ENCODE measurements around the gene LAMC2.

- no peak for TF ChIP-seq CTCF (conservative IDR thresholded peaks at IDR 0.05)
- TF ChIP-seq ZFX (IDR thresholded peaks at IDR 0.05) = no peak
Observed at GRCh38 chr1:183239793-183240525, 53.9 kb downstream of the LAMC2 start.
